ENCODE data around the gene GP5.

The GP5 gene, protein sequence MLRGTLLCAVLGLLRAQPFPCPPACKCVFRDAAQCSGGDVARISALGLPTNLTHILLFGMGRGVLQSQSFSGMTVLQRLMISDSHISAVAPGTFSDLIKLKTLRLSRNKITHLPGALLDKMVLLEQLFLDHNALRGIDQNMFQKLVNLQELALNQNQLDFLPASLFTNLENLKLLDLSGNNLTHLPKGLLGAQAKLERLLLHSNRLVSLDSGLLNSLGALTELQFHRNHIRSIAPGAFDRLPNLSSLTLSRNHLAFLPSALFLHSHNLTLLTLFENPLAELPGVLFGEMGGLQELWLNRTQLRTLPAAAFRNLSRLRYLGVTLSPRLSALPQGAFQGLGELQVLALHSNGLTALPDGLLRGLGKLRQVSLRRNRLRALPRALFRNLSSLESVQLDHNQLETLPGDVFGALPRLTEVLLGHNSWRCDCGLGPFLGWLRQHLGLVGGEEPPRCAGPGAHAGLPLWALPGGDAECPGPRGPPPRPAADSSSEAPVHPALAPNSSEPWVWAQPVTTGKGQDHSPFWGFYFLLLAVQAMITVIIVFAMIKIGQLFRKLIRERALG

DNA sequence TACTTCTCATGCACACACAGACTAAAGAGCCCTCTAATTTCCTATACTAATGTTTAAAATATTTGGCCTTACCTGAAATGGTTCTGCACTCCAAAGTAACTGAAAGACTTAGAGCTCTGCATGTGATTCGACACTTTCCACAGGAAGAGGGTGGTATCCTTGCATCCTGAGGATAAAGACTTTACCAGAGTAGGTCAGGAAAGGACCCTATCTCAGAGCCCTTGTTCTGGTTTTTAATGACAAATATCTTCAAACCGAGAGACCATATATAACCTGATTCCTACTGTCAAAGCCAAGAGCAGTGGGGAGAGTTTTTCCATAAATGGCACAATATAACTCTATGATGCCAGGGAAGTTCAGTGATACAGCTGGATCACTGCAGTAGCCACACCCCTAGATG, at the start of gene GP5:
TSS of gene GP5 (minus strand) at position 101 of the 400 bp plus-strand sequence. CDS start 984 bp downstream, outside the sequence.
- DNase-seq: no peak

DNA sequence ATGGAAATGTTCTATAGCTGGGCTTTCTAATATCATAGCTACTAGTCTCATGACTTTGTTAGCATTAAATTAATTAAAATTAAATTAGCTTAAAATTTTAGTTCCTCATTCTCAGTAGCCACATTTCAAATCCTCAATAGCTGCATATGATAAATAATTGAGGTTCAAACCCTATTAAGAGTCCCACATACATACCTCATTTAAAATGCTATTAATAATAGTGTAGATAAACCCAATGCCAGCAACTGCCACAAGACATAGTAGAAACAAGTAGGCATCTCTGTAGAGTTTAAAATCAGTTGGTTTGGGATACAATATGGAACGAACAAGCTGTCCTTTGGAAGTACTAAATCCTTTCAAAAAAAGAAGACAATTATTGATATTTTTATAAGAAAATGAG, 48.6 kb upstream of the GP5 start:
- no peak for DNase-seq

DNA sequence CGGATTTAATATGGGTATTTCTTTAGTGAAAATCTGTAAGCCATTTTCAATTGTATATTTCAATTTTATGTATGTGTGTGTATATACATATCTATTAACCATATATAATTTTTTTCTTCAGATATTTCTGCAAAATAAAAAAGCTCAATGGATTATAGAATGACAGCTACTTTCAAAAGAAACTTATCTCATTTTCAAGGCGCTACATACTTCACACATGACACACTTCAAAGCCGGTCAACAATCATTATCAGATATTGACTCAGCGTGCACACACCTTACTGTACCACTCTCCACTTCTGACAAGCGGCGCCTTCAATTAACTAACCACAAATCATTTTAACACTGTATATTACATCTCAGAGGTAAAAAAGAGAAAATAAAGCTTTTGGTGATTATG, 48.1 kb upstream of the GP5 start:
- DNase-seq: no peak

DNA sequence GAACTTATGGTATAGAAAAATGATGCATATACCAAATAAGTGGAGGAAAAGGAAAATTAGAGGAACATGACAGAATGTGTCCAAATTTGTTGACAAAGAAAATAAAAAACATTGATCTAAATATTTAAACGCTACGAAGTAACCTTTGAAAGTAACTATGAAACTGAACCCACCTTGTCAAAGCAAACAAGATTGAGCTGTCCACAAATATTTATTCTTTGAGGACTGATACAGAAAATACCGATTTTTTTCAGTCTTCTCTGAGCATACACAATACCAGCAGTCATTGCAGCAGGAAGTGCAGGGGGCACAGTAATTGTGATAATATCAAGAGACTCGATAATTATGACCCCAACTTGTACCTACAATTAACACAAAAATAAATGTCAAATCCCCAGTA, 47.7 kb upstream of the GP5 start:
- DNase-seq: no peak

DNA sequence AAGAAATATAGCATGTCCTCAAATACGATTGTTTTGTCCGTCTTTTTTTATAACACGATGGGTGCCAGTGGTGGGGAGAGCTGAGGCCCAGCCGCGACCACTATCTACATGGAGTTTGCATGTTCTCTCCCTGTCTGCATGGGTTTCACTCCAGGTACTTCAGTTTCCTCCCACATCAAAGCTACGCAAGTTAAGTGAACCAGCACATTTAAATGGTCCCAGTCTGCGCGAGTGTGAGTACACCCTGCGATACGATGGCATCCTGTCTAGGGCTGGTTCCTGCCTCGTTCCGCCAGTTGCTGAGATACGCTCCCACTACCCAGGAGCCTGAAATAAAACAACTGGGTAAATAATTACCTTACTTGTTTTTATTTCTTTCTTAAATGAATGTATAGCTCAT, 47.1 kb upstream of the GP5 start:
- no peak for DNase-seq

DNA sequence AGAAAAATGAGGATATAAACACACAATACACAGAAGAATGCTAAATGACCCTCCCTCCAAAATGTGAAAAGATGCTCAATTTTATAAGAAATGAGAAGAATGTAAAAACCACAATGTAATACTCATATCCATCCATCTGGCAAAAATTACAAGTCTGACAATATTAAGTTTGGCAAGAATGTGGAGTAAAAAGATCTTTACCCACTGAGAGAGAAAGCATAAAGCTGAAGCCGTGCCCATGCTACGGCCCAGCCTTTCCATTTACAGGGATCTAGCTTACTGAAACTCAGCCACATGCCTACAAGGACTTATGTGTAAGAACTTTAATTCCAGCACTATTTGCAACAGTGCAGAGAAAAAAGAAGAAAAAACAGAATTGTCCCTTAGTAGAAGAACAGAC, 44.8 kb upstream of the GP5 start:
- no peak for DNase-seq

DNA sequence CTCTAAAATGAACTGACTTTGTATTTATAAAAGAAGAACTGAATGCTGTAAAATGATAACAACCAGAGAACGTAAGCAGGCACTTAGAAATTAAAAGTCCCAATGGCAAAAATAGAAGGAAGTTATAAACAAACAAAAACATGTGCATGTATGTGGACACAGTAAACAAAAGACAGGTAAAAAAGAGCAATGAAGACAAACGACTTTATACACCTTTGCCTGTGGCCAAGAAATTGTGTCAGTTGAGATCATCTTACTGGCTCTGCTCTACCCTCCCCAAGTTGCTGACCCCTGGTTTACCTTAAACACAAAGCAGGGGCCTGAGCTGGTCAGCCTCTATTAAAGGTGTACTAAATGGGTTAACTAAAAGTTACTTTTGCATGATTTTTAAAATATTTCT, 41.7 kb upstream of the GP5 start:
- DNase-seq: no peak

DNA sequence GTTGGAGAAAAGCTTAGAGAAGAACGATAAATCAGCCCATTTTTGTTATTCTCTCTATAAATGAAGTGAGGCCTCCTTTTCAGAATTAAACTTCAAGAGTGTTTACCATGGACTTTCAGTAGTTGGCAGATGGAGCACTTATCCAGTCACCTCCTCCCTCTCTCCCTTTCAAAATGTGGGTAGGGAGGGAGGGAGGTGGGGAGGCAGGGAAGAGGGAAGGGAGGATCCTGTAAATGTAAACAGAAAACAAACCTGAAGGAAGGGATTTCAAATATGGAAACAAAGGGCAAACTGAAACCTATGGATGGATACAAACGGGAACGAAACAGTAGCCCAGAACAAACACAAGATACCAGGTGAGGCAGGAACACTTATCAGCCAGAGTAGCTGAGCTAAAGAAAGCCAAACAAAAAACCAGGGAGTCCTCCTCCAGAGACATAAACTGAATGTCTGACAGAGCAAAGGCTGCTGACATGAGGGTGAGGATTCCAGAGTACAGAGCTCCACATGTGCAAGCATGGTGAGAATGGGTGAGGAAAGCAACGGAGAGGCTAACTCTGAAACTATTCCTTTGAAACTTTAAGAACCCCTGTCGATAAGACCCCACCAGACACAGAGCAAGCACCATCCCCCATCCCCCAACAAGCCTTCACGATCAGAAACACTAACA, 41.0 kb upstream of the GP5 start:
- DNase-seq: no peak

DNA sequence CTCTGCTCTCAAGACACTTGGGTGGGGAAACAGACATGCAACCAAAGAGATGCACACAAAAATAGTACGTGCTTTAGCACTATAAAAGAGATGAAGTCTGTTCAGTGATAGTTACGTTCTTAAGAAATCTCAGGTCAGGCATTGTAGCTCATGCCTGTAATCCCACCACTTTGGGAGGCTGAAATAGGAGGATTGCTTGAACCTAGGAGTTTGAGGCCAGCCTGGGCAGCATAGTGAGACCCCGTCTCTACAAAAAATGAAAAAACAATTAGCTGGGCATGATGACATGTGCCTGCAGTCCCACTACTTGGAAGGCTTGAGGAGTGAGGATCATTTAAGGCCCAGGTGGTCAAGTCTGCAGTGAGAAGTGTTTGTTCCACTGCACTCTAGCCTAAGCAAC, 35.4 kb upstream of the GP5 start:
- no peak for DNase-seq

DNA sequence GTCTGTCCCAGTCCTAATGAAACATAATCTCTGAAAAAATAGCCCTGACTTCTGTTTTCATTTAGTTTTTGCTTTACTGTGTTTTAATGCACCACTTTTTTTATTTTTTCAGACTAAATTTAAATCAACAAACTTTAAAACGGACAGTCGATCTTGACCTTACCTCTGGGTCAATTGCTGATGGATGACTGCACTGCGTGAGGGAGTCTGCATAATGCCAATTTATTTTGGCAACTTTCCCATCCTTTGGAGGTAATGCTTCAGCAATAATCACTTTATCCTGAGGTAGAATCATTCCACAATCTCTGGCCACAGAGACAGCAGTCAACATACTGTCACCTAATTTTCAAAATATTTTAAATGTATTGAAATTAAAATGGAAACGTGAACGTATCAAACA, 32.5 kb upstream of the GP5 start:
- no peak for DNase-seq

DNA sequence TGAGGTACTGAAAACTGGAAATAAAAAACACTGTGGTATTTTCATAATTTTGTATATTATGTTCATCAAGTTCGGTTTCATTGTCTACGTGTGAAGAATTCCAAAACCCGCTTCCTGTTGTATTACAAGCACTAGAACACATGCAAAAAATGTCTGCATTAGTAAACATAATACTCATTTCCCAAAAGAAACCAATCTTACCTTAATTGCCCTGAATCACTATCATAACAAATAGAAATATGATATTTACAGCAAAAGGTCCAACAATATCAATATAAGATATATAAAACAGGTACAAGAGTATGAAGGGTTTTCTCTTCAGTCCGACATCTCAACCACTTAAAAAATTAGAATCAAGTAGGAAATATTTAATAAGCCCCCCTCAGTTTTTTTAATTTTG, 26.3 kb upstream of the GP5 start:
- DNase-seq: no peak

DNA sequence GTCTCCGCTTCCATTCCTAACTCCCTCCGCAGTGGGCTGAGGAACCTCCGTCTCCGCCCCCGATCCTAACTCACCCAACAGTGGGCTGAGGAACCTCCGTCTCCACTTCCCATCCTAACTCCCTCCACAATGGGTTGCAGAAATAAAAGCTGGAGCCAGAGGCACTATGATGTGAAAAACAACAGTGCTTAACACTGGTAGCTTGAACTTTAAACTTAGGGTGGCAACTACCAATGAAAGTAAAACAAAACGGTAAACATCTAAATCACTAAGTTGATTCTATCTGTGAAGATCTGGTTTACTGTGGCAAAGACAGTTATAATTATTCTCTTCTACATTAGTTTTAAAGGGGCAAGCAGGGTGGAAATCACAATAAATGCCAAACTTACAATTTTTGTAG, 25.9 kb upstream of the GP5 start:
- DNase-seq: no peak

DNA sequence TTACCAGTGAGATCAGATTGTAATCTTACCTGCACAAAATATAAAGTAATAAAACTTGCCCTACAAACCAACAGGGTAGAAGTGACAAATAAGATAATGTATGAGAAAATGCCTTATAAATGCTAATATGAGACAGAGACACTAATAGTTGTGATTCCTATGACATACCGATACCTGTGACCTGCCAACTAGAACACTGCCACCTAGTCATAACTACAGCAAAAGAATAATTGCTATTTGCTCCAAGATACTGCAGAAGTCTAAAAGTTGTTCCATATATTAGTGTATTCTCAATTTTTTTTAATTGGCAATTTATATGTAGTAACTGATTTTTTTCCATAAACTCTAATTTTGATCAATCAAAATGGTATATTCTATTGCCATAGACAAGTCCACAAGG, 25.3 kb upstream of the GP5 start:
- DNase-seq: no peak

DNA sequence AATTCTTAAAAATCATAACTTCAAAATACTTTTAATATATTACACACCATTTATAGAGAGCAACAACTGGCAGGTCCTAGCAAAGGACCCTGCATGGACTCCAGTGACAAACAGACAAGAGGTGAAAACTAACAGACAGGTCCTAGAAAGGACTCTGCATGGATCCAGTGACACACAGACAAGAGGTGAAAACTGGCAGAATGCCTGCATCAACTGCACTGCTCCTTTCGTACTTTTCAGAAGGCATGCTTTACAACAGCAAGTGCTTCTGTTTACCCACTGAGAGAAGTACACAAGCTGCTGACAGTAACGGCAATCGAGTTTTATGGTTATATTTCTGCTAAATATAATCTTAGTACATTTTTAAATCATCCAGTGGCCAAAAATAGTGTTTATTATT, 24.3 kb upstream of the GP5 start:
- DNase-seq: no peak

DNA sequence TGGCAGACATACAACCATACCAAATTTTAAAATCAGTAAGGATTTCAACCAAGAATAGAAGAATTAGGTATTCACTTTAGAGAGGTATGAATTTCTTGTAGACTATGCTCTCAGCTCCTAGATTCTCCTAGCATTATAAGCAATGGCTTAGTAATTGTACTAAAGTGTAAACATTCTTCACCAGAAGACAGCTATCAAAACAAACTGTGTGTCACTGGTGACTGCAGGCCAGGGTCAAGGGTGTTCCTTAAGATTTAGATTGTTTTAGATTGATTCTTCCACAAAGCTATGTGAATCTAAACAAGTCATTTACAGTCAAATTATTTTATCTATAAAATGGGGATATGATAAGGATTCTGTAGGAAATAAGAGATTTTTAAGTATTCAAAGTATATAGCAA, 23.1 kb upstream of the GP5 start:
- no peak for DNase-seq

DNA sequence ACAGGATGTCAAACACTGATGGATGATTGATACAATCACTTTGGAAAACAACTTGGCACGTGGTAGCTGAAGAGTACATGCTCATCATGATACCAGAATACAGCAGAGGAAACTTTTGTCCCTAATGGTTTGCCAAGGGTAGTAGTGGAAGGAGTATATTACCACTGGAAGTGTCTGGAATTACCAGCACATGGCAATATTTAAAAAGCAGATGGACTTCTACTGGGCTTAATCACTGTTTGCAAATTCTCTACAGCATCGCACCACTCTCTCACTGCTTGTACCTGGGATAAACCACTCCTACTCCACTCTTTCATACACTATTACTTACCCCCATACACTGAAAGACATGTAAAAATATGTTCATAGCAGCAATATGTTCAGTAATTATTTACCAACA, 19.6 kb upstream of the GP5 start:
- no peak for DNase-seq

DNA sequence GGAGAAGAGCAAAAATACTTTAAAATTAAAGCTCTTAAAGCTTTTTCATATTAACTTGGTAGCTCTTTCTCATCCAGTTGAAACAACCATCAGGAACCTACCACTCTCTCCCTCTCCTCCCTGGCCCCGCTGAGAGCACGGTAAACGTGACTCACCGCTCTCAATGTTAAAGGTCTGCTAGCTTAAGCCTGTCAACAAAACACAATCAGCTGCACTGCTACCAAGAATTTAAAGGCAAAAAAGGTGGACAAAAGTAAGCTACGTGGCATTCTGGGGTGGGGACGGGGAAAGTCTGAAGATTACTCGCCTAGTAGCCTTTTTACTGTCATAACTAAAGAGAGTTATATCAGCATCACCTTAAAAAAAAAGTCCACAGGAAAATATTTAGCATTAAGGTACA, 8.4 kb upstream of the GP5 start:
- no peak for DNase-seq

DNA sequence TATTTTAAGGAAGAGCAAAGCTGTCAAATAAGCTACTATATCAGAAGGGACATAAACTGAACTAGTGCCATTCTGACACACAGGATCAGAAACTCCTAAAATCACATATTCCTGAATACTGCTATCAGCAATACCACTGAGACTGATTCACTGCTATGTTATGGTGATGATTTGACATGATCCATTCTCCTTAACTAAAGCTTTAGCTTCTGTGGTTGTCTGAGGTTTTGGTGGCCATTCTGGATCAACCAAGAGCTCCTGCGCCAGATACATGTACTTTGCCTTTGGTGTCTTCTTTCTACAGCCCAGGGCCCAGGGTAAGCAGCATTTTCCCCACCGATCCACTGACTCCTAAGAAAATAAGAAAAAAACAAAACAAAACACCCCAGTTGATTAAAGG, 6.7 kb upstream of the GP5 start:
- no peak for DNase-seq

DNA sequence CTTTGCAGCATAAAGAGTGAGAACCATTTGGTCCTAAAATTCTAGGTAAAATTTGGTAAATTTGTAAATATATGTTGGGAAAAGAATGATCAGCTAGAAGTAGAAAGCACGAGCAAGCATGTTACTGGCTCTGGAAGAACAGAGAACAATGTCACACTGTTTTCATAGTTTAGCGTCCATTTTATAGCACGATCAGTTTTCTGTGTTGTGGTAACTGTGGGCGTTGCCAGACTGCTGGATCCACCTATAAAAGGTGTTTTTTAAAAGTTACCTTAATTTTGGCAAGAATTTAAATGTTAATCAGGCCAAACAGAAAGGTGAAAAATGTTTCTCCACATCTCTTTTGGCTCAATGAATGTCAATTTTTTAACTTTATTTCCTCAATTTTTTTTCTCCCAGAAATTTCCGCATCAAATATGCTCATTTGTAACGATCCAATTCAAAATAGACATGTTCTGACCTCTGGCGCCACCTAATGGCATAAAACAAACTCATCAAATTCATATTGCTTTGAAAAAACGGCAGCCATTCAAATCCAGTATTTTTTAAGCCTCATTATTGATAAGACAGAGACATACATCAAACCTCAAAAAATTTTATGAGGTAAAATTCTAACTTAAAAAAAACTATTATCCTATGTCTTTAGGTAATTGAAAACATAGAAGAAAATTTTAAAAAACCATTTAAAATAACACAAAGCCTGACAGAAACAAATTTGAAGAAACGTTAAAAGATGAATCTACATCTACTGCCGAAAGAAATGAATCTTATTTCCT, 5.5 kb upstream of the GP5 start:
- no peak for DNase-seq

DNA sequence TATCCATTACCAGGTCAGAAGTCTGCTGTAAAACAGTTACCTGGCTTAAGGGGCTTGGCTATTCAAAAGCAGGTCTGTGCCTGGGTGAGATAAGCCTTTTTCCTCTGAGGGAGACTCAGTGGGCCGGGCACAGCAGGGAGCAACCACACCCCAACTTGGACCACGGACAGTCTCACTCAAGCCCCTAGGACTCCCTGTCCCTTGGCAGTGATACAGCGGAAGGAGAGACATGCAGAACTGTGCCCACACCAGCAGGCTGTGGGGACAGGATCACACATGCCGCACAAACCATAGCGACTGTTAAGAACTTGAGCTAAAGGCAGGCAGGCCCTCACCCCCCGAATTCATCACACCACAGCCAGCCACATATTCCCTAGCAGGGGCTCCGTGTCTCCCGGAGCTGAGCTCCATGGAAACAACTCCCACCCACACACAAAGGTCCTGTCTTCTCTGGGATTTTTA, 2.8 kb upstream of the GP5 start:
- no peak for DNase-seq

DNA sequence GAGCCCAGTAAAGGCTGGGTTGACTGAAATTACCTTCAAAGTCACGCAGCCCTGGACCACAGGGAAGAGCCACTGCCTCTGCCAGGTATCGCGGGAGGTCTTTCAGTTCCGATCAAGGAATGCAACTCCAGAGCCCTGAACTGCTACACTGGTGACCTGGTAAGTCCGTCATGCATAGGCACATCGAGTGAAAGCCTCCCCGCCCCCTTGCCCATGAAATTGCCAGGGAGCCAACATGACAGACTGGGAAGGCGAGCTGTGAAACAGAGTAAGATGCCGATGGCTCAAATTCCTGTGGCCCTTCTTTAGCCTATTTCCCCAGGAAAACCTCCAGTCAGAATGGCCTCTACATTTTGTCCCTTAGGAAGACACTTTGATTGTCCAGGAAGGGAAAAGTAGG, 2.3 kb upstream of the GP5 start:
- DNase-seq: no peak

DNA sequence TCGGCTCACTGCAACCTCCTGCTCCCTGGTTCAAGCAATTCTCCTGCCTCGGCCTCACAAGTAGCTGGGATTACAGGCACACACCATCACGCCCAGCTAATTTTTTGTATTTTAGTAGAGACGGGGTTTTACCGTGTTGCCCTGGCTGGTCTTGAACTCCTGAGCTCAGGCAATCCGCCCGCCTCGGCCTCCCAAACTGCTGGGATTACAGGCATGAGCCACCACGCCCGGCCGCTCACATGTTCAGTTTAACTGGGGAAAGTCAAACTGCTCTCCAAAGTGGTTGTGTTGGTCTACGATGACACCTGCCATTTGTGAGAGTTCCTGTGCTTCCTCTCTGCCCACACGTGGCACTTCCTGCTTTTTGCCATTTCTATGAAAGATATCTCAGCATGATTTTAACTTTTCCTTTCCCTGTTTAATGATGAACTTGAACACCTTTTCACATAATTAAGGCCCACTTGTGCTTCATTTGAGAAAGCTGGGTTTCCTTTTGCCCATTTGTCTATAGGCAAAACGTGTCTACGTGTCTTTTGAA, 877 bp upstream of the GP5 start:
- DNase-seq: no peak

DNA sequence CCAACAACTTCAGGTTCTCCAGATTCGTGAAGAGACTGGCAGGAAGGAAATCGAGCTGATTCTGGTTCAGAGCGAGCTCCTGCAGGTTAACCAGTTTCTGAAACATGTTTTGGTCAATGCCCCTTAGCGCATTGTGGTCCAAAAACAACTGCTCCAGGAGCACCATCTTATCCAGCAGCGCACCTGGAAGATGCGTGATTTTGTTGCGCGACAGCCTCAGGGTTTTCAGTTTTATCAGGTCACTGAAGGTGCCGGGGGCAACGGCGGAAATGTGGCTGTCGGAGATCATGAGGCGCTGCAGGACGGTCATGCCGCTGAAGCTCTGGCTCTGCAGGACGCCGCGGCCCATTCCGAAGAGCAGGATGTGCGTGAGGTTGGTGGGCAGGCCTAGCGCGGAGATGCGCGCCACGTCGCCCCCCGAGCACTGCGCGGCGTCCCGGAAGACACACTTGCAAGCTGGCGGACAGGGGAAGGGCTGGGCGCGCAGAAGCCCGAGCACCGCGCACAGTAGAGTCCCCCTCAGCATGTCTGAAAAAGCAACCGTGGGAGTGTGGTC, 1.2 kb downstream of the GP5 start:
- no peak for DNase-seq

All from activated CD4-positive, alpha-beta T cell treated with anti-CD3 and anti-CD28 coated beads, Interleukin-2, amount 50 U/mL, for 4 hours (primary cell).